Activated naive CD4-positive, alpha-beta T cell (primary cell): ENCODE results near the gene HIBCH.
"Not testable (repeated sequence)": the region's sequence is repeated elsewhere in the genome, so short reads cannot be mapped to it uniquely, and the experiment has no call there.

ENCODE experiments used
- DNase-seq, 4 experiments: peaks; one replicate each; lab custom pipeline; 2025; lab: John Stamatoyannopoulos, UW

The HIBCH gene

DNA sequence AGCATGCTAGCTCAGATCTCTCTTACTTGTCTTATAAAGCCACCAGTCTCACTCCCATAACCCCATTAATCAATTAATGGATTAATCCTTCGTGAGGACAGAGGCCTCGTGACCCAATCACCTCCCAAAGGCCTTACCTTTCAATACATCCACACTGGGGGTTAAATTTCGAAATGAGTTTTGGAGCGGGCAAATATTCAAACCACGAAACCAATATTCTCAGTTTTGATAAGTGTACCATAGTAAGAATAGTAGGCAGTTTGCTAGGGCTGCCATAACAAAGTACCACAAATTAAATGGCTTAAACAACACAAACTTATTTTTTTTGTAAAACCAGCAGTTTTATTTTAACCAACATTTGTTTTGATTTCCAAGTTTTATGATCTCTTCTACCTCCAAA is 15.2 kb downstream of the HIBCH start:
- no peak for DNase-seq

DNA sequence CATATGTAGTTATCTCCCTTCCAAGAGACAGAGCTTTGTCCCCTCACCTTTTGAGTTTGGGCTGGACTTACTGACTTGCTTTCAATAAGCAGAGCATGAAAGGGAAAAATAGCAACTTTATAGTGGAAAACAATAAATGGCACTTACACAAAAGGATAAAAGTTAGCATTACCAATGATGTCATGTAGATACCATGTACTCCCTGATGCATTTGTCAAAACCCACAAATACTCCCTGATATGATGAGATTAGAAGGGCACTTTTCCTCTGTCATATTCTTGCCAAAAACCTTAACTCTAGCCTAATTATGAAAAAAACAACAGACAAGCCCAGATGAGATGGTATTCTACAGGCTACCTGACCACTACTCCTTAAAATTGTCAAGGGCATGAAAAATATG is 16.0 kb downstream of the HIBCH start:
- DNase-seq = no peak

DNA sequence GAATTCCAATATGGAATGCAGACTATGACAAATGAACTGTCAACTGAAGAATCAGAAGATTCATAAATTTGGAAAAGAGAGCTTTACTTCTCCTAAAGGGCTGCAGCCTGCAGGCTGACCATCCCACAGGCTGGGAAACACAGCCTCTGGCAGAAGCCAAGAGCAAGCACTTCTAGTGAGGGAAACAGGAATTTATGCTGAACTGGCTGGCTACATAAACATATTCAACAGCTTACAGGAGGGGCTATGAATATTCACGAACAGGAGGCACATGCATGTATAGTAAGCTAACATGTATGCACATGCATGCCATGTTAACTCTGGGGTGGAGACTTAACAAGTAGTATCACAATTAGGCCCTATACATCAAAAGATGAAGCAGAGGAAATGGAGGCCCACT is 17.6 kb downstream of the HIBCH start:
- no peak for DNase-seq

DNA sequence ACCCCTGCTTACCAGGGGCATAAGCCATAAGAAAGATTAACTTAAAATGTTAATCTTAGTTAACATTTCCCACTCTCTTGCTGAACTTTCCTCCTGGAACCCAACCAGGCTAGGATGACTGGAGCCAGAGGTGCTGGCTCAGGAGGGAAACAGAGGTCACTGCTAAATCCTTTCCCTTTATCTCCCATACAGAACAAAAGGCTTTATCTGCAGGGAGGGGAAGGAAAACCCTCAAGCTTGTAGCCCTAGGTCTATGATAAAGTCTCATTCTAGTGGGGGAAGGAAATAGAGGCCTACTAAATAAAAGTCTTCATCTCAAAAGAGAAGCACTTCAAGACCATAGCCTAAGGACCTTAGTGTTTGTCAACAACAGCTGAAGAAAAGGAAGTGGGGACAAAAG is 18.6 kb downstream of the HIBCH start:
- DNase-seq = no peak

DNA sequence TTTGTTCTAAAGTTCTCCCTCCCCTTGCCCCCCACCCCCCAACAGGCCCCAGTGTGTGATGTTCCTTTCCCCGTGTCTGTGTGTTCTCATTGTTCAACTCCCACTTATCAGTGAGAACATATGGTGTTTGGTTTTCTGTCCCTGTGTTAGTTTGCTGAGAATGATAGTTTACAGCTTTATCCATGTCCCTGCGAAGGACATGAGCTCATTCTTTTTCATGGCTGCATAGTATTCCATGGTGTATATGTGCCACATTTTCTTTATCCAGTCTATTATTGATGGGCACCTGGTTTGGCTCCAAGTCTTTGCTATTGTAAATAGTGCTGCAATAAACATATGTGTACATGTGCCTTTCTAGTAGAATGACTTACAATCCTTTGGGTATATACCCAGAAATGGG is 21.7 kb downstream of the HIBCH start:
- DNase-seq = not testable (repeated sequence)

DNA sequence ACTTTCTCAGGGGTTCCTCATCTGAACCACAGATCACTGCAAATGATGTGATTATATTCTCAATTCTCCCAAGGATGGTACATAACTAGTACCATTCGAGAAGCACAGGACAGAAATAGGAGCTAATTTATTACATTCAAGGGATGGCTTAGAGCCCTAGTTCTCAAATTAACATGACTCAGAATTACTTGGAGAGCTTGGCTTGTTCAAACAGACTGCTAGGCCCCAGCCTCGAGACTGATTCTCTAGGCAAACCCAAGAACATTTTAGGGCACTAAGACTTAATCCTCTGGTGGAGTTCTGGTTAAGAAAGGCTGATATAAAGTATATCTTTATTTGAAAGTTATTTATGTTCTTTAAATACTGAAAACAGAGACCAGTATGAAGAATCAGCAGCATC is 35.8 kb downstream of the HIBCH start:
- no peak for DNase-seq

DNA sequence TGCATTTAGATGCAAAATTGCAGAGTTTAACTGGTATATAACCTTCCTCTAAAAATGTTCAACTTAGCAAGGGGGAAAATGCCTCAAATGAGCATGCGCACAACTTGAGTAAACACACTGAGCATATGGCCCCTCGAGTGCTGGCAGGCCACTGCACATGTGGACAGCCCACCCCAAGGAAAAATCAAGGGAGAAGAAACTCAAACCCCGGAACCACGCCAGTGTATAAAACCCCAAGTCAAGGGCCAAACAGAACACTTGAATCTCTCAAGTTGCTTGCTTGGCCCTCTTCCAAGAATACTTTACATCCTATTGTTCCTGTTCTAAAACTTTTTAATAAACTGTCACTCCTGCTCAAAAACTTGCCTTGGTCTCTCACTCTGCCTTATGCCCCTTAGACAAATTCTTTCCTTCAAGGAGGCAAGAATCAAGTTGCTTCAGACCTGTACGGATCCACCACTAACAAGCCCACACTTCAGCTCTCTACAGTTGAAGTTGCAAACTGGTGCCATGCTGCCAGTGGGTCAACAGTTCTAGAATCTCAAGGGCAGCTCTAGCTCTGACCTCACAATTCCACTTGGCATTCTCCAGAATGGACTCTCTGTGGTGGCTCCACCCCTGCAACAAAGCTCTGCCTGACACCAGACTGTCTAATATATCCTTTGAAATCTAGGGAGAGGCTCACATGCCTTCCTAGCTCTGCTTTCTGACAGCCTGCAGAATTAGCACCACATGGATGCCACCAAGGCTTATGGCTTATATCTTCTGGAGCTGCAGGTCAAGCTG is 38.9 kb downstream of the HIBCH start:
- no peak for DNase-seq

DNA sequence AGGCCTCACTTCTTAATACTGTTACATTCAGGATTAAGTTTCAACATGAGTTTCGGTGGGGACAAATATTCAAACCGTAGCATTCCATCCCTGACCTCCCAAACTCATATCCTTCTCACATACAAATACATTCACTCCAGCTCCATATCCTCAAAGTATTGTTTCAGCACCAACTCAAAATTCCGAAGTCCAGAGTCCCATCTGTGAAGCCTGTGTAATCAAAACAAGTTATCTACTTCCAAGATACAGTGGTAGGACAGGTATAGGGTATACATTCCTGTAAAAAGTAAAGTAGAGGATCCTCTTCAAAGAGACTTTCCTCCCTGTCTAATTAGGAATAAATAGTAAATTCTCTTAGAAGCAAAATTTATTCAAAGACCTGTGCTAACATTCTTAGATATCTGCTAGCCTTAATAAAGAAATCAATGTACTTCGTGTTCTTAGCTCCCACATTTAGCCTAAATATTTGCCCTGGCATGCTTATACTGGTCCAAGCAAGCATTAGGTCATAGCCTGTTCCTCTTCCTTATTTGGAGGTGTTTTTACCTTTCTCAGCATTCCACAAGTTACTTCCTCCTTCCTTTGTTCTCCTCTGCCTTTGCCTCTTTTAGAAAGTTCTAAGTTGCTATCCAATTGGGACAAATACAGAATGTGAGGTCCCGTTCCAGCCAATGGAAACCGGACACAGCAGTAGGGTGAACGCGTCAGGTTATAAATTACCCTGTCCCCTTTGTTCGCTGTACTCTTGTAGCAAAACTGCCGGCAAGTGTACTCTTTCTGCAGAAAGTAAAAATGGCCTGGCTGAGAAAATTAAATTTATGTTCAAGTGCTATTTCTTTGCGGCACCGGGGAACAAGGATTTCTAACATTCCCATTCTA is 40.1 kb downstream of the HIBCH start:
- DNase-seq = not testable (repeated sequence)

DNA sequence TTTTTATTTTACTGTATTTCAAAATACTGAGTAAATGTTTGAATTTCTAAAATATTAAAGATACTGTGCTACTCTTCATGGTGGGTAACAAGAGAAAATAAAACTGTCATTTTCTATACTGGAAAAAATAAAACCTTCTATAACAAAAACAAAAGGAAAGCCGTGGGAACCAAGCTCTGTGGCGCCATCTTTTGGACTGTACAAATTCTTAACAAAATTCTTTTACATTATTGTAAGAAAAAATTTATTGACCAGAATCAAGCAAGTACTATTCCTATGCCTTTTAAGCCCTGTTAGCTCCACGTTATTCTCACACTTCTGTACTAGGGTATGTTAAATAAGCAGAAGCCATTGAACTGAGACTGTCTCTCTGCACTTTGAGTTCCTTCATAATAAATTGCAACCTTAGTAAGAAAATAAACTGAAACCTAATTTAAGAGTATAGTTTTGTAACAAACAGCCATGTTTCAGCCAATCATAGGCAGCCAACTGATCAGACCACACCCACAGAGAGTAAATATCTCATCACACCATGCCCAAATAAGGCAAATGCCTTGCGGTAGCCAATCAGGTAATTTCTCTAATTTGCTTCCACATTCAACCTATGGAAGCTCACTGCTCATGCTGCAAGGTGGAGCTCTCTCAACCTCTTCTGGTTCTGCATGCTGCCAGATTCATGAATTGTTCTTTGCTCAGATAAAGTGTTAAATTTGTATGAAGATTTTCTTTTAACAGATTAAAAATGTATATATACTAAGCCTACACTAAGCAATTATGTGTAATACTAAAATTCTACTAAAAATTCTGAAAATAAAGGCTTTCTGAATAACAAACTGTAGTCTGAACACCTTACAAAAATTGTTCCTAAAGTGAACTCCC is 42.2 kb downstream of the HIBCH start:
- no peak for DNase-seq

DNA sequence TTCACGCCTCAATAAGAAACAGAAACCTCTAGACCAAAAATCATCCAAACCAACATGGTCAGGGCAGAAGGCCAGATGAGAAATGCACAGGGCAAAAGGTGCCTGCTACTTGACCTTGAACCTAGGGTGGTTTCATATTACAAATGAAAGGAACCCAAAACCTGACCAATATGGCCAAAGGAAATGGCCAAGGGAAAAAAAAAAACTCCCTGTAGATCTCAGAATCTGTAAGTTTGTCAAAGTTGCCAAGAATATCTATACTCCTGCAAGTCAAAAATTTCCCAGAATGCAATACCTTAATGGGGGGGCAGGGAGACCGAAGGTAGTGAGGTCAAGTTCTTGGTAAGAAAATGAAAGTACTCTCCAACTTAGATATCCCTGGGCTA is 47.2 kb downstream of the HIBCH start:
- DNase-seq = no peak

DNA sequence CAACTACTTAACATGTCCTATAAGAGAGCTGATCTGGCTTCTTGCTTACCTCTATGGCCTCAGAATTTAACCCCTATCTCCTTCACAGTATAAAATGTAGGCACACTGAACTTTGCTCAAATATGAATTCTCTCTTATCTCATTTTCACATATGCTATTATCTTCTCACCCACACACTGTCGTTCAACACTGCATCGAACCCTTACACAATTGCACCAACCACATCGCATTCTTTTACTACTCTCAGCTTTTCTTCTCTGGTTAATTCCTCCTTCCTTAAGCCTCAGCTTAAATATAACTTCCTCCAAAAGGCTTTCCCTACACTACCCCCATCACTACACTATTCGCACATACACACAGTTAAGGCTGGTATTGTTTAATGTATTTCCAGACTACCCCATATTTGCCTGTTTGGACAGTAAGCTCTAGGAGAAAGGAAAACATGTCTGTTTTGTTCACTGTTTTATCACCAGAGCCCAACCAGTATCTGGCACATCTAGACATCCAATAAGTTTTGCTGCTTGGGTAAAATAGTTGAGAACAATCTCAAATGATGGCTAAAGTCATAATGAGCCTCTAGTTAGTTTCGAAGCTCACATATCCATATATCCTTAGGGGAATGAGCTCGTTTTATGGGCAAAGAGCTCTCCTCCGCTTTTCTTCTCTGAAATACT is 47.7 kb downstream of the HIBCH start:
- DNase-seq = no peak

DNA sequence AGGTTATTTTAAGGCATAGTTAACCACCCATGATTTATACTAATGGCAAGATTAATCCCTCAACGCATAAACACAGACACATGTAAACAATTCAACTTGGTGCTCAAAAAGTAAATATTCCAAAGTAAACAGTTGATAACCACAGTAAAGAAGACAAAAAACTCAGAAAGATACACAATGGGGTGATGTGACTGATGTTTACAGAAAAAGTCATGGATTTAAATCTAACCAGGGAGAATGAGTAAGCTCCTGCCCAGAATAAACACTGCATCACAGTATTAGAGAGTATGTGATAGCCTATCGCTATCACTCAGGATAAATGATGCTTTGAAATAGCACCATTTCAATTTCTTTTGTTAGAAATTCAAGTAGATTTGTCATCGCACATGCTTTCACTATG is 49.3 kb downstream of the HIBCH start:
- no peak for DNase-seq

DNA sequence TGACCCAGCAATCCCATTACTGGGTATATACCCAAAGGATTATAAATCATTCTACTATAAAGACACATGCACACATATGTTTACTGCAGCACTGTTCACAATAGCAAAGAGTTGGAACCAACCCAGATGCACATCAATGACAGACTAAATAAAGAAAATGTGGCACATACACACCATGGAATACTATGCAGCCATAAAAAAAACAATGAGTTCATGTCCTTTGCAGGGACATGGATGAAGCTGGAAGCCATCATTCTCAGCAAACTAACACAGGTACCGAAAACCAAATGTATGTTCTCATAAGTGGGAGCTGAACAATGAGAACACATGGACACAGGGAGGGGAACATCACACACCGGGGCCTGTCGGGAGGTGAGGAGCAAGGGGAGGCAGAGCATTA is 49.9 kb downstream of the HIBCH start:
- not testable (repeated sequence) for DNase-seq

DNA sequence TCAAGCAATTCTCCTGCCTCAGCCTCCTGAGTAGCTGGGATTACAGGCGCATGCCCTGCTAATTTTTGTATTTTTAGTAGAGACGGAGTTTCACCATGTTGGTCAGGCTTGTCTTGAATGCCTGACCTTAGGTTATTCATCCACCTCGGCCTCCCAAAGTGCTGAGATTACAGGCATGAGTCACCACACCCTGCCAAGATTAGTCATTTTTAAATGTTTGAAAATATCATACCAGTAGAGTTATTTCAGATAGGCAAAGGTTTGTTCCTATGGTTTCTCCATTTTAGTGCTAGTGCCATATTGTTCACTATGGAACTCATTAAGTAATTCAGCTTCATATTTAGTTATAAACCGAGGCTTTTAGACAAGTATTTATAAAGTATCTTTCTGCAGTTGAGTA is 52.3 kb downstream of the HIBCH start:
- no peak for DNase-seq

DNA sequence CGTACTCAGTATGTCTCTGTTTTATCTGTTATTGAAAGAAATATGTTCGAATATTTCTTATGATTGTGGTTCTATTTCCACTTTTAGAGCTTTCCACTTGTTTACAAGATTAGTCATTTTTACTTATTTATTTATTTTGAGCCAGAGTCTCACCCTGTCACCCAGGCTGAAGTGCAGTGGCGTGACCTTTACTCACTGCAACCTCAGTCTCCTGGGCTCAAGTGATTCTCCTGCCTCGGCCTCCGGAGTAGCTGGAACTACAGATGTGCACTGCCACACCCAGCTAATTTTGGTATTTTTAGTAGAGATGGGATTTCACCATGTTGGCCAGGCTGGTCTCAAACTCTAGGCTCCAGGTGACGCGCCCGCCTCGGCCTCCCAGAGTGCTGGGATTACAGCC is 53.3 kb downstream of the HIBCH start:
- DNase-seq = no peak

DNA sequence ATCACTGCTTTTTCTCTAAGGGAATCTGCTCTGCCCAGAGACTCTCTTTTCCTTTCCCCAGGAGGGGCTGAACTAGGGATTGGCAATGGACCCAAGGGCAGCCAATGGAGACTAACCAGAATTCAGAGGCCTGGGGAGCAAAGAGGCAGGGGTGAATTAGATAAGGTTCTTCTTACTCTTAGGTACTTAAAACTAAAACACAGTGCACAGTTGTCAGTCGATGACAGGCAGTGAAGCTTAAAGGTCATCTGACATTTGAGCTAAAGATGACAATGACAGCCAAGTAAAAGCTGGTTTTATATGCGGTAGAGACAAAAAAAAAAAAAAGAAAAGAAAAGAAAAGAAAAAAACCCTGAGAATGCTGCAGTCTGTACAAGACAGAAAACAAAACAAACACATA is 57.8 kb downstream of the HIBCH start:
- DNase-seq = no peak

DNA sequence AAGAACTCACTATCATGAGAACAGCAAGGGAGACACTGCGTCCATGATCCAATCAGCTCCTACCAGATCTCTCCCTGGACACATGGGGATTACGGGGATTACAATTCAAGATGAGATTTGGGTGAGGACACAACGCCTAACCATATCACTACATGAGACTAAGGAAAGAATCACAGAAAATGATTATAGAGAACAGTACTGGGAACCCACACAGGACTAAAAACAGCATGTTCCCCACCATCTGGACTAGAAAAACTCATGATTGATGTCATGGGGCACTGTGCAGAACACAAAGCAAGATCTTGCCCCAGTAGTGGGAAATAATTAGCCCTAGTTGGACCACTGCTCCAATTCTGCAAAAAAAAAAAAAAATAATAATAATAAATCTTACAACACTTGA is 63.5 kb downstream of the HIBCH start:
- DNase-seq = no peak

DNA sequence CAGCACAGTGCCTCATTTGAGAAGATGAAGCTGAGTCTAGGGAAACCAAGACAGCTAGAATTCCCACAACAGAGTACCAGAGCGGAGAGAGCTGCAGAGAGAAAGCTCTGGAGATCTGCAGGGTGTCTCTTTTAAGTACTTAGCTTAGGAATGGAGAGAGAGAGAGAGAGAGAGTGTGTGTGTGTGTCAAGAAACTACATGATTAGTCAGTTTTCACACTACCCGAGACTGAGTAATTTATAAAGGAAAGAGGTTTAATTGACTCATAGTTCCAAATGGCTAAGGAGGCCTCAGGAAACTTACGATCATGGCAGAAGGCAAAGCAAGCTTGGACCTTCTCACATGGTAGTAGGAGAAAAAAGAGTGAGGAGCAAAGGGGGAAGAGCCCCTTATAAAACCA is 64.0 kb downstream of the HIBCH start:
- DNase-seq = no peak

DNA sequence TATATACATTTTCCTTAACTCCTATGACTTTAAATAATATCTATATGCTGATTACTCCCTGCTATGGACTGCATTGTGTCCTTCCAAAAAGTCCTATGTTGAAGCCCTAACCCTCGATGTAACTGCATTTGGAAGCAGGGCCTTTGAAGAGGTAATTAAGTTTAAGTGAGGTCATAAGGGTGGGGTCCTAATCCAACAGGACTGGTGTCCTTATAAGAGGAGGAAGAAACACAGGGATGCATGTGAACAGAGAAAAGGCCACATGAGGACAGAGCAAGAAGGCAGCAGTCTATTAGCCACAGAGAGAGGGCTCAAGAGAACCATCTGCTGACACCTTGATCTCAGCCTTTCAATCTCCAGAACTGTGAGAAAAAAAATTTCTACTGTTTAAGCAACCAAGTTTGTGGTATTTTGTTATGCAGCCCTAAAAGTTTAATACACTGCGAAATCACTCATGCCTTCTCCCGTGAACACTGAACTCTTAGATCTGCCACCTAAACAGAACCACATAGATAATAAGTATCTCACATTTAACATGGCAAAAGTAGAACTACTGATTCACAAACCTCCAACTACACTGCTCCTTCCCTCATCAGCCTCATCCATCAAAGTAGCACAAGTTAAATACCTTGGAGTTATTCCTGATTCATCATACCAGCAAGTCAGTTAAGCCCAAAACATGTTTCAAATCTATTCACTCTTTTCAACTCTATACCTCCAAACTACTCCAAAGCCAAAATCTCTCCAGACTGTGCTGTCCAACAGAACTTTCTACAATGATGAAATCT is 65.4 kb downstream of the HIBCH start:
- no peak for DNase-seq

DNA sequence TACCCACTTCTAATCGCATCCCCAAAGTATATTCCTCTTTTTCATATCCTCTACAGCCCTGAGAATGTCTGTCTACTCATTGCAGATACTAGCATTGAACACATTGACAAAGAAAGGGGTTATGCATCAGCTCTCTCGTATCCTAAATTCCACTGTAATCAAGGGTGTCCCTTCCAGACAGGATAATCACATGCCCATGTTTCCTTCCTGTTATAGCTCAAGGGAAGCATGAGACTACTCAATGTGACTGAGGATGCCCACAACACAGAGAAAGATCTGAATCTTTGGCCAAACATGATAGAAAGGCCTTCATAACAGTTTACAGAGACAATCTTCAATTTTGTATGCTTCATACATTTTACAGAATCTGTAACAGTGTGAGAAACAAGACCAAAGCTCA is 69.2 kb downstream of the HIBCH start:
- no peak for DNase-seq

DNA sequence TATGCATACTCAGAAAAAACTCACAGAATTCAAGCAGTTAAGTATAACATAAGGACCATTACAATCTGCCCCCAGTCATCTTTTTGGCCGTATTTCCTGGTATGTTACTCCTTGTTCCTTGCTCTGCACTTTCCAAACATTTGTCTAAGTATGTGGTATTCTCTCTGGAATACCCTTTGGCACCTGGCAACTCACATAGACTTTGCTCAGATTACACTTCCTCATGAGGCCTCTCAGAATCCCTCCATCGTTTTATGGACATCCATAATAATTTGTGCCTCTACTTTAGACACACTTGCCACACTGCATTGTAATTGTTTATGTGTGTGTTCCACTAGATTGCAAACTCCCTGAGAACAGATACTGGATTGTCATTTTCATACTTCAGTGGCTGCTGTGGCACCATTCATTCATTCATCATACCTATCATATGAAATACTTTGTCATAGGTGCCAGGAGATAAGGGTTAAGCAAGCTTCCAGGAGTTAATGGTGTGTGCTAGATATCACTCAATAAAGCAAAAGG is 84.0 kb downstream of the HIBCH start:
- DNase-seq = no peak
